HG02970 (cell line): Measurements from ENCODE around the gene CRABP1.
A peak's percentile ranks its signal among the peaks of the same experiment; 100 is the strongest.

Source experiments
- ATAC-seq: cut with Tn5 transposase; IDR thresholded peaks from one replicate; pipeline ENCODE4 v1.9.1; 2021; ENCODE audit warnings: mild to moderate bottlenecking, moderate library complexity, moderate number of reproducible peaks; ENCODE audit not compliant: unreplicated experiment, low FRiP score

Gene CRABP1

GRCh38 chr15:78340231-78341056 is at the start of gene CRABP1:
Gene CRABP1 (plus strand): TSS chr15:78340353. CDS start chr15:78340429, 76 bp downstream.
- no peak for ATAC-seq

- ATAC-seq: no peak
Observed at GRCh38 chr15:78291052-78291451, 49.1 kb upstream of the CRABP1 start.

GRCh38 chr15:78291698-78292097 is 48.5 kb upstream of the CRABP1 start:
- no peak for ATAC-seq

GRCh38 chr15:78292219-78292618 is 47.9 kb upstream of the CRABP1 start:
- no peak for ATAC-seq

- ATAC-seq: peak; percentile 85
Observed at GRCh38 chr15:78299101-78299930, 40.8 kb upstream of the CRABP1 start, which contains the start of gene SKIC8. Gene SKIC8 (minus strand): TSS chr15:78299609. CDS start chr15:78295686, 3,923 bp downstream.

GRCh38 chr15:78301326-78301725 is 38.8 kb upstream of the CRABP1 start:
- no peak for ATAC-seq

- ATAC-seq: no peak
Observed at GRCh38 chr15:78301828-78302227, 38.3 kb upstream of the CRABP1 start.

GRCh38 chr15:78302579-78303312 is 37.4 kb upstream of the CRABP1 start:
- no peak for ATAC-seq

GRCh38 chr15:78304216-78305066 is 35.7 kb upstream of the CRABP1 start:
- no peak for ATAC-seq

- ATAC-seq: no peak
Observed at GRCh38 chr15:78306176-78306774, 33.9 kb upstream of the CRABP1 start.

- no peak for ATAC-seq
Observed at GRCh38 chr15:78307976-78308375, 32.2 kb upstream of the CRABP1 start.

GRCh38 chr15:78308422-78309032 is 31.6 kb upstream of the CRABP1 start:
- ATAC-seq: no peak

GRCh38 chr15:78311292-78311691 is 28.9 kb upstream of the CRABP1 start:
- no peak for ATAC-seq

GRCh38 chr15:78312536-78312935 is 27.6 kb upstream of the CRABP1 start:
- no peak for ATAC-seq

GRCh38 chr15:78312957-78313356 is 27.2 kb upstream of the CRABP1 start:
- no peak for ATAC-seq

GRCh38 chr15:78313383-78313782 is 26.8 kb upstream of the CRABP1 start:
- no peak for ATAC-seq

GRCh38 chr15:78314181-78314581 is 26.0 kb upstream of the CRABP1 start:
- no peak for ATAC-seq

GRCh38 chr15:78315686-78316282 is 24.4 kb upstream of the CRABP1 start:
- ATAC-seq: no peak
